ENCODE measurements around the gene CFAP20DC. TPM values are rescaled to one million over a fixed set of nuclear protein-coding genes. Genes with fewer than 3 reads are reported as not detected.
"Not testable (repeated sequence)": the region's sequence is repeated elsewhere in the genome, so short reads cannot be mapped to it uniquely, and the experiment has no call there.

The CFAP20DC gene
- total RNA-seq, 1 donor from 2014 or later, result 0.86 TPM

DNA sequence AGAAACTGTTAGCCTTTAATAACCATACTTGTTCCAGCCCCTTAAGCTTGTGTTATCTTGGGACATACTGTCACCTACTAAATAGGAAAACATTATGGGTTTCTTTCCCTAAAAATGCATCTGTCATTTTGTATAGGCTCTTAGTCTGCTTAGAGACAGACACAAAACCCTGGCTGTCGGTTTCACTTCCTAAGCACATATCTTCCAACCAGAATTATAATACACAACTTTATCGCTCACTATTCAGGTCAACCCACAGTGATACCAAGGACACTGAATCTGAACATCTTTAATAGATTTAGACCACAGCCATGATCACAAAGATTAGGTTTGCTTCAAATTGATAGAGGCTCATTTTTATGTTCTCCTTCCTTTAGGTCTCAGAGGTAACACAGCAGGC is 111.8 kb downstream of the CFAP20DC start:
- no peaks in the 10 kb centered on the region for H3K9me3 Mint-ChIP-seq
- no peaks in the 10 kb centered on the region for H3K27me3 Mint-ChIP-seq (ENCODE audit: insufficient read depth)
- H3K4me3 Mint-ChIP-seq, result no peak overlapping the region
- intact Hi-C loops (cut with micrococcal nuclease), result no loop called here
- no peaks in the 10 kb centered on the region for H3K4me1 Mint-ChIP-seq (ENCODE audit: low read depth)
- H3K27ac Mint-ChIP-seq, result no peak overlapping the region
- DNase-seq (ENCODE audit: low spot score), result no peak
- no peaks in the 10 kb centered on the region for H3K36me3 Mint-ChIP-seq (ENCODE audit: low read depth)

DNA sequence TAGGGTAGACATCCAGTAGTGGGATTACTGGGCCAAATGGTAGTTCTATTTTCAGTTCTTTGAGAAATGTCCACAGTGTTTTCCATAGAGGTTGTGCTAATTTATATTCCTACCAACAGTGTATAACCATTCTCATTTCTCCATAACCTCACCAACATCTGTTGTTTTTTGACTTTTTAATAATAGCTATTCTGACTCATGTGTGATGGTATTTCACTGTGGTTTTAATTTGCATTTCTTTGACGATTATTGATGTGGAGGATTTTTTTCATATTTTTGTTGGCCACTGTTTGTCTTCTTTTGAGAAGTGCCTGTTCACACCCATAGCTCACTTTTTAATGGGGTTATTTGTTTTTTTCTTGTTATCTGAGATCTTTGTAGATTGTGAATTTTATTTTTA is 125.2 kb downstream of the CFAP20DC start:
- H3K4me1 Mint-ChIP-seq (ENCODE audit: low read depth), result no peaks in the 10 kb centered on the region
- no peak overlapping the region for H3K27ac Mint-ChIP-seq
- no peaks in the 10 kb centered on the region for H3K36me3 Mint-ChIP-seq (ENCODE audit: low read depth)
- no peak overlapping the region for H3K4me3 Mint-ChIP-seq
- no peak for DNase-seq (ENCODE audit: low spot score)
- no peaks in the 10 kb centered on the region for H3K9me3 Mint-ChIP-seq
- intact Hi-C loops (cut with micrococcal nuclease), result no loop called here
- no peaks in the 10 kb centered on the region for H3K27me3 Mint-ChIP-seq (ENCODE audit: insufficient read depth)

- DNase-seq (ENCODE audit: low spot score), result no peak
- H3K4me1 Mint-ChIP-seq (ENCODE audit: low read depth), result peaks cover 33% of the 10 kb centered on the region
- H3K27ac Mint-ChIP-seq, result no peak overlapping the region
- no peak overlapping the region for H3K4me3 Mint-ChIP-seq
- intact Hi-C loops (cut with micrococcal nuclease), result no loop called here
- H3K27me3 Mint-ChIP-seq (ENCODE audit: insufficient read depth), result peaks cover 1% of the 10 kb centered on the region
- no peaks in the 10 kb centered on the region for H3K36me3 Mint-ChIP-seq (ENCODE audit: low read depth)
- H3K9me3 Mint-ChIP-seq, result peaks cover 19% of the 10 kb centered on the region
These were observed 149.4 kb downstream of the CFAP20DC start for GRCh38 chr3:58900386-58900785.

DNA sequence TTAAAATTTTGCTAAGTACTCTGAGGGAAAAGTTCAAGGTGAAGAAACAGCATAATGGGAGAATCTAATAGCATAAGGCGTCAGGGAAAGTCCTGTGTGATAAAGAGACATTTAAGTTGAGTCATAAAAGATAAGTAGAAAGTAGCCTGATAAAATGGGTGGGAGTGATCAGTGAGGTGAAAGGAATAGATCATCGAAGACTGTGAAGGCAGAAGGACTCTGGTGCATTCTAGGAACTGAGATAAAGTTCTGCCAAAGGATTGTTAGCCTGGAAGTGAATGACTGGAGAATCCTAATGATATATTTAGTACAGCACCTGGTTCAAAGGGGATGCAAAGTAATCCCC is 149.9 kb downstream of the CFAP20DC start:
- intact Hi-C loops (cut with micrococcal nuclease), result loop anchor here (1.0 kb wide), 1 partner anchor 26 kb away; no protein-coding TSS in a partner anchor
- Mint-ChIP-seq H3K27me3 (ENCODE audit: insufficient read depth) (peaks cover 1% of the 10 kb centered on the region), H3K9me3 (peaks cover 15% of the 10 kb centered on the region), H3K4me3 (no peak overlapping the region), H3K4me1 (ENCODE audit: low read depth) (peaks cover 33% of the 10 kb centered on the region), H3K36me3 (ENCODE audit: low read depth) (no peaks in the 10 kb centered on the region), H3K27ac (peak overlapping the region; percentile 2)
- no peak for DNase-seq (ENCODE audit: low spot score)

DNA sequence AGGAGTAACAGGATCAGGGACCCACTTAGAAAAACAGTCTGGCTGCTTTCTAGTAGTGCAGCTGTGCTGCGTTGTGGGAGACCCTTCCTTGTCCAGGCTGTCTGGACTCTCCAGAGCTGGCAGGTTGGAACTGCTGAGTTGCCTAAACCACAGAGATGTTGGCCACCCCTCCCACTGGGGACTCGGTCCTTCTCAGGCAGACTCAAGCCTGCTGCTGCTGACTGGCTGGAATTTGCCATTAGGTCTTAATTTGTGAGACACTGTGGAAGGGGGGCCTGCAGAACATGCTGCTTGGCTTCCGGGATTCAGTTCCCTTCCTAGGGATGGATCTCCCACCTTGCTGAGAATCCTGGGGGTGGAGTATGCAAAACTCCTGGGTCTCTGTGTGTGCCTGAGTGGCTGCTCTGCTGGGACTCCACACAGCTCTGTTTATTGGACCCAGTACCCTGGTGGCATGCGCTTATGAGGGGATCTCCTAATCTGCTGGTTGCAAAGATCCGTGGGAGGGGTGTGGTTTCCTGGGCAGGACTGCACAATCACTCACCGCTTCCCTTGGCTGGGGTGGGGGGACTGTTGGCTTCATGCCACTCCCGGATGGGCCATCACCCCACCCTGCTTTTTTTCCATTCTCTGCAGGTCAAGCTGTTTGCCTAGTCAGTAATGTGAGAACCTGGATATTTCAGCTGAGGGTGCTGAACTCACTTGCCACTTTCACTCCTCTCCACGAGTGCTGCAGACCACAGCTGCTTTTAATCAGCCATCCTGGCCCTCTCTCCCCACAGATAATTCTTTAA is 150.5 kb downstream of the CFAP20DC start:
- Mint-ChIP-seq H3K4me1 (ENCODE audit: low read depth) (peaks cover 33% of the 10 kb centered on the region), H3K9me3 (peaks cover 12% of the 10 kb centered on the region), H3K36me3 (ENCODE audit: low read depth) (no peaks in the 10 kb centered on the region), H3K27me3 (ENCODE audit: insufficient read depth) (peaks cover 1% of the 10 kb centered on the region), H3K4me3 (no peak overlapping the region), H3K27ac (peak overlapping the region; percentile 2)
- intact Hi-C loops (cut with micrococcal nuclease), result loop anchor here (1.0 kb wide), 1 partner anchor 25 kb away; no protein-coding TSS in a partner anchor
- DNase-seq (ENCODE audit: low spot score), result peak; percentile 32

GRCh38 chr3:58898513-58898912 is 151.3 kb downstream of the CFAP20DC start:
- Mint-ChIP-seq H3K27me3 (ENCODE audit: insufficient read depth) (peaks cover 1% of the 10 kb centered on the region), H3K4me3 (no peak overlapping the region), H3K36me3 (ENCODE audit: low read depth) (no peaks in the 10 kb centered on the region), H3K9me3 (peaks cover 11% of the 10 kb centered on the region), H3K4me1 (ENCODE audit: low read depth) (peaks cover 33% of the 10 kb centered on the region), H3K27ac (no peak overlapping the region)
- intact Hi-C loops (cut with micrococcal nuclease), result no loop called here
- DNase-seq (ENCODE audit: low spot score), result no peak

- no peak overlapping the region for H3K4me3 Mint-ChIP-seq
- no peak overlapping the region for H3K27ac Mint-ChIP-seq
- intact Hi-C loops (cut with micrococcal nuclease), result no loop called here
- peaks cover 5% of the 10 kb centered on the region for H3K9me3 Mint-ChIP-seq
- no peaks in the 10 kb centered on the region for H3K36me3 Mint-ChIP-seq (ENCODE audit: low read depth)
- DNase-seq (ENCODE audit: low spot score), result no peak
- peaks cover 33% of the 10 kb centered on the region for H3K4me1 Mint-ChIP-seq (ENCODE audit: low read depth)
- H3K27me3 Mint-ChIP-seq (ENCODE audit: insufficient read depth), result peaks cover 1% of the 10 kb centered on the region
These were observed 152.2 kb downstream of the CFAP20DC start for GRCh38 chr3:58897646-58898045.

- H3K27me3 Mint-ChIP-seq (ENCODE audit: insufficient read depth); DNase-seq (ENCODE audit: low spot score); H3K27ac Mint-ChIP-seq; intact Hi-C loops (cut with micrococcal nuclease); H3K9me3 Mint-ChIP-seq; H3K4me3 Mint-ChIP-seq; H3K36me3 Mint-ChIP-seq (ENCODE audit: low read depth): not testable (repeated sequence)
- peaks cover 33% of the 10 kb centered on the region for H3K4me1 Mint-ChIP-seq (ENCODE audit: low read depth)
These were observed 154.1 kb downstream of the CFAP20DC start for GRCh38 chr3:58895678-58896077.

GRCh38 chr3:58892526-58892925 is 157.3 kb downstream of the CFAP20DC start:
- DNase-seq (ENCODE audit: low spot score); H3K9me3 Mint-ChIP-seq; H3K27me3 Mint-ChIP-seq (ENCODE audit: insufficient read depth); intact Hi-C loops (cut with micrococcal nuclease); H3K4me1 Mint-ChIP-seq (ENCODE audit: low read depth); H3K27ac Mint-ChIP-seq; H3K4me3 Mint-ChIP-seq; H3K36me3 Mint-ChIP-seq (ENCODE audit: low read depth): not testable (repeated sequence)

GRCh38 chr3:58888087-58888486 is 161.7 kb downstream of the CFAP20DC start:
- intact Hi-C loops (cut with micrococcal nuclease), result no loop called here
- Mint-ChIP-seq H3K27ac (no peak overlapping the region), H3K27me3 (ENCODE audit: insufficient read depth) (peaks cover 7% of the 10 kb centered on the region), H3K4me3 (no peak overlapping the region), H3K9me3 (no peaks in the 10 kb centered on the region), H3K36me3 (ENCODE audit: low read depth) (no peaks in the 10 kb centered on the region), H3K4me1 (ENCODE audit: low read depth) (no peaks in the 10 kb centered on the region)
- DNase-seq (ENCODE audit: low spot score), result no peak

- intact Hi-C loops (cut with micrococcal nuclease), result no loop called here
- no peak overlapping the region for H3K27ac Mint-ChIP-seq
- H3K27me3 Mint-ChIP-seq (ENCODE audit: insufficient read depth), result peaks cover 7% of the 10 kb centered on the region
- H3K9me3 Mint-ChIP-seq, result no peaks in the 10 kb centered on the region
- H3K4me3 Mint-ChIP-seq, result no peak overlapping the region
- no peak for DNase-seq (ENCODE audit: low spot score)
- no peaks in the 10 kb centered on the region for H3K4me1 Mint-ChIP-seq (ENCODE audit: low read depth)
- no peaks in the 10 kb centered on the region for H3K36me3 Mint-ChIP-seq (ENCODE audit: low read depth)
These were observed 165.4 kb downstream of the CFAP20DC start for GRCh38 chr3:58884453-58884852.

- Mint-ChIP-seq H3K4me1 (ENCODE audit: low read depth) (peaks cover under 1% of the 10 kb centered on the region), H3K9me3 (no peaks in the 10 kb centered on the region), H3K27me3 (ENCODE audit: insufficient read depth) (no peaks in the 10 kb centered on the region), H3K4me3 (no peak overlapping the region), H3K27ac (no peak overlapping the region), H3K36me3 (ENCODE audit: low read depth) (no peaks in the 10 kb centered on the region)
- DNase-seq (ENCODE audit: low spot score), result no peak
- intact Hi-C loops (cut with micrococcal nuclease), result no loop called here
These were observed 169.6 kb downstream of the CFAP20DC start for GRCh38 chr3:58880182-58880581.

GRCh38 chr3:58874795-58875194 is 175.0 kb downstream of the CFAP20DC start:
- peaks cover 14% of the 10 kb centered on the region for H3K4me1 Mint-ChIP-seq (ENCODE audit: low read depth)
- intact Hi-C loops (cut with micrococcal nuclease), result loop anchor here (1.0 to 10.0 kb wide), 3 partner anchors 25 to 580 kb away; no protein-coding TSS in a partner anchor
- DNase-seq (ENCODE audit: low spot score), result no peak
- no peaks in the 10 kb centered on the region for H3K36me3 Mint-ChIP-seq (ENCODE audit: low read depth)
- H3K27ac Mint-ChIP-seq, result peak overlapping the region; percentile 65
- H3K4me3 Mint-ChIP-seq, result no peak overlapping the region
- no peaks in the 10 kb centered on the region for H3K27me3 Mint-ChIP-seq (ENCODE audit: insufficient read depth)
- no peaks in the 10 kb centered on the region for H3K9me3 Mint-ChIP-seq
